Mononuclear cell (primary cell): ENCODE measurements around the gene GSTM2. TPM values are rescaled to one million over a fixed set of nuclear protein-coding genes. Genes with fewer than 3 reads are reported as not detected.

Experiments
- H3K27me3 ChIP-seq: 2 replicates; pipeline ENCODE4 v1.6.0; 2011; ENCODE audit warnings: low read length, control low read depth; ENCODE audit not compliant: insufficient read depth
- H3K4me1 ChIP-seq: 2 replicates; pipeline ENCODE4 v1.5.1; 2011; ENCODE audit warnings: mild to moderate bottlenecking, low read length, control low read depth; ENCODE audit not compliant: insufficient read depth
- H3K4me3 ChIP-seq: 2 replicates; pipeline ENCODE4 v1.5.1; 2011; ENCODE audit warnings: mild to moderate bottlenecking, low read length, moderate library complexity
- H3K9me3 ChIP-seq: 2 replicates; pipeline ENCODE4 v1.5.1; 2011; ENCODE audit warnings: low read depth, mild to moderate bottlenecking, control low read depth, low read length
- total RNA-seq: library from RNA; depleted of rRNA; stranded (reverse); fragments of >200 nt; gene quantifications from one replicate; pipeline ENCODE4 v1.2.3, GENCODE V29; 2012

Gene GSTM2
- total RNA-seq, 1 donor: 16.1 TPM

DNA sequence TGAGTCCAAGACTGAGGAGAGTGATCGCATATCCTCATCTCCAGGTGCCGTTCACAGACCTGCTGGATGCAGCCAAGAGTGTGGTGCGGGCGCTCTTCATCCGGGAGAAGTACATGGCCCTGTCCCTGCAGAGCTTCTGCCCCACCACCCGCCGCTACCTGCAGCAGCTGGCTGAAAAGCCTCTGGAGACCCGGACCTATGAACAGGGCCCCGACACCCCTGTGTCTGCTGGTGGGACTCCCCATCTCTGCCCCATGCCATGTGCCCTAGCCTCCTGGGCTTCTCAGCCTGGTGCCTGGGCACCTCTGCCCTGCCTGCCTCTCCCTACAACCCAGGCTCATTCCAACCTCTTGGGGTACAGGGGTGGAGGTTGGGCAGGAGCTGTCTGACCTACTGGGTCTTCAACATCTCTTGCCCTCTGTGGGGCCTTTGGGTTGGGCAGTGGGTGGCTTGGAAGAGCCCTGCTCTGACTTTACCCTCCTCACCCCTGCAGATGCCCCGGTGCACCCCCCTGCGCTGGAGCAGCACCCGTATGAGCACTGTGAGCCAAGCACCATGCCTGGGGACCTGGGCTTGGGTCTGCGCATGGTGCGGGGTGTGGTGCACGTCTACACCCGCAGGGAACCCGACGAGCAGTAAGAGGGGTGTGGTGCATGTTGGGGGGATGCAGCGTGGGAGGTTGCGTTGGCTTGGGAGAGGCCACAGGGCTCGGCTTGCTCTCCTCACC, 41.0 kb upstream of the GSTM2 start:
- H3K9me3 ChIP-seq: no peaks in the 10 kb centered on the region
- H3K4me1 ChIP-seq: peaks cover 31% of the 10 kb centered on the region
- no peak overlapping the region for H3K4me3 ChIP-seq
- no peaks in the 10 kb centered on the region for H3K27me3 ChIP-seq

DNA sequence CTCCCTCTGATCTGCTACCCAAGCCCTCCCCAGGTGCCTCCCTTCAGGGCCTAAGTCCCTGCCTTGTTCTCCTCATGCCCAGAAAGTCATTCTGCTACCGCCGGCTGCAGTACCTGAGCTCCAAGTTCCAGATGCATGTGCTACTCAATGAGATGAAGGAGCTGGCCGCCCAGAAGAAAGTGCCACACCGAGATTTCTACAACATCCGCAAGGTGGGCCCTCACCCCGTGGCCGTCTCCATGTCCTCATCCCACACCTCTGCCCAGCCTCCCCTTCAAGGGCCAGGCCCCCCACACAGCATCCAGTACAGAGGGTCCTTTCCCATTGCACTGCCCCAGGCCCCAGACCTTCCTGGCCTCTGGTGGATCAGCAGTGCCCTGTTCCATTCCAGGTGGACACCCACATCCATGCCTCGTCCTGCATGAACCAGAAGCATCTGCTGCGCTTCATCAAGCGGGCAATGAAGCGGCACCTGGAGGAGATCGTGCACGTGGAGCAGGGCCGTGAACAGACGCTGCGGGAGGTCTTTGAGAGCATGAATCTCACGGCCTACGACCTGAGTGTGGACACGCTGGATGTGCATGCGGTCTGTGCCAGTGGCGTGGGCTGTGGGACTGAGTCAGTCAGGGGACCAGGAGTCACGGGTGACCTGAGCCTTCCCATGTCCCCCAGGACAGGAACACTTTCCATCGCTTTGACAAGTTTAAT, 40.0 kb upstream of the GSTM2 start:
- Histone ChIP-seq H3K4me3 (no peak overlapping the region), H3K9me3 (no peaks in the 10 kb centered on the region), H3K4me1 (peaks cover 21% of the 10 kb centered on the region)

DNA sequence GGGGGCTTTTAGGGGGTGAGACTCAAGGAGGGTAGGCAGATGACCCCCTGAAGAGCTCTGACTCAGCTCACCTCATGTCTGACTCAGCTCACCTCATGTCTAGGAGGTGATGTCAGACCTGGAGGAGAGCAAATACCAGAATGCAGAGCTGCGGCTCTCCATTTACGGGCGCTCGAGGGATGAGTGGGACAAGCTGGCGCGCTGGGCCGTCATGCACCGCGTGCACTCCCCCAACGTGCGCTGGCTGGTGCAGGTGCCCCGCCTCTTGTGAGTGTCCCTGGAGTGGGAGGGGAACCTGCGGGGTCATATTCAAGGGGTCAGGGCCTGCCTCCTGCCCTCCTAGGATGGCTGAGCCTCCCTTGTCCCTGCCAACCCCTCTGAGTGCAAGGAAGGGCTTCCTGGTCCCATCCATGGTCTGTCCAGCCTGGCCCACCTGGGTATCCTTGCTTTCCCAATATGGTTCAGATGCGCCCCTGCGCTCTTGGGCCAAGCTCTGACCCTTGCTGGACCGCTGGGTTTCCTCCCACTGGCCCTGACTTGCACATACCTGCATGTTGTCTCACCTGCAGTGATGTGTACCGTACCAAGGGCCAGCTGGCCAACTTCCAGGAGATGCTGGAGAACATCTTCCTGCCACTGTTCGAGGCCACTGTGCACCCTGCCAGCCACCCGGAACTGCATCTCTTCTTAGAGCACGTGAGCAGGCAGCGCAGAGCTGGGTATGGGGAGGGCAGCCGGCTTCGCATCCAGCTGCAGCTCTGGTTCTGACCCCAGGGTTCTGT, 39.1 kb upstream of the GSTM2 start:
- Histone ChIP-seq H3K4me1 (peaks cover 13% of the 10 kb centered on the region), H3K4me3 (no peak overlapping the region), H3K27me3 (no peaks in the 10 kb centered on the region), H3K9me3 (no peaks in the 10 kb centered on the region)

More for the DNA sequence above, 40.0 kb upstream of the GSTM2 start:
- H3K27me3 ChIP-seq: no peaks in the 10 kb centered on the region

DNA sequence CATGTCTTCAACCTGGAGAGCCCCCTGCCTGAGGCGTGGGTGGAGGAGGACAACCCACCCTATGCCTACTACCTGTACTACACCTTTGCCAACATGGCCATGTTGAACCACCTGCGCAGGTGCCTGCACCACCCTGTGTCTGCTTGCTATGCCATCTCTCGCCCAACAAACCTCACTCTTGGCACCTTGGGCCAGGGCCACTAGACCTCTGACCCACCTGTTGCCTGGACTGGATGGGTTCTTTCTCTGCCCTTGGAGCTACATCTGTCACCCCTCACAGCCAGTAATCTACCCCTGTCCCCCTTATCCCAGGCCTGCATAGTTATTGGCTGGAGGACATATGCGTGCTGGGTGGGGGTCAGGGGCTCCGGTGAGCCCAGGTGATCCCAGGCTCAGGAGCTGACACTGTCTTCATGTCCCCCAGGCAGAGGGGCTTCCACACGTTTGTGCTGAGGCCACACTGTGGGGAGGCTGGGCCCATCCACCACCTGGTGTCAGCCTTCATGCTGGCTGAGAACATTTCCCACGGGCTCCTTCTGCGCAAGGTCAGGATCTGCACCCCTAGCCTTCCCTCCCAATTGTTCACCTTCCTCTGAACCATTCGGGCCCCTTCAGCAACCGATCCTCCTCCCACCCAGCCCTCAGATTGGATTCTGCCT, 38.4 kb upstream of the GSTM2 start:
- Histone ChIP-seq H3K4me3 (no peak overlapping the region), H3K27me3 (no peaks in the 10 kb centered on the region)

DNA sequence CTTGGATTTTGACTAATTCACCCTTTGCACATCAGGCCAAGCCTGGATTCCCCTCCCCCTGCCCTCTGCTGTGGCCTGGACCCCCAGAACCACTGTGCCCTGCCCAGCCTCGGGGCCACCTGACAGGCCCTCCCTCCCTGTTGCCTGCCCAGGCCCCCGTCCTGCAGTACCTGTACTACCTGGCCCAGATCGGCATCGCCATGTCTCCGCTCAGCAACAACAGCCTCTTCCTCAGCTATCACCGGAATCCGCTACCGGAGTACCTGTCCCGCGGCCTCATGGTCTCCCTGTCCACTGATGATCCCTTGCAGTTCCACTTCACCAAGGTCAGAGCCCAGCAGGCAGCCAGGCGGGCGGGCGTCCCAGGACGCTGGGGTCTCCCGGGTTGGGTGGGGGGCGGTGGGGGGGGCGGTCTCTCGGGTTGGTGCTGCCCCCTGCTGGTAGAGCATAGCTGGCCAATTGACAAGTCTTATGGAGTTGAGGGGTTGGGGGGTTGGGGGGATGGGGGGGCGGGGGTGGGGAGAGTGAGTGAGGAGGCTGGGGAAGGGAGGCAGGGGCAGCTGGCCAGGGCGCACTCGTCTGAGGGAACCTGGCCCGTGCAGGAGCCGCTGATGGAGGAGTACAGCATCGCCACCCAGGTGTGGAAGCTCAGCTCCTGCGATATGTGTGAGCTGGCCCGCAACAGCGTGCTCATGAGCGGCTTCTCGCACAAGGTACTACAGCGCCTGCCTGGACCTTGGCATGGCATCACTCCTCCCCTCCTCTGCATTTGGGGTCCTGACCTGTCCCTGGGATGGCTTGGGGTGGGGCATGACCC, 37.6 kb upstream of the GSTM2 start:
- H3K9me3 ChIP-seq: no peaks in the 10 kb centered on the region
- no peak overlapping the region for H3K4me3 ChIP-seq
- no peaks in the 10 kb centered on the region for H3K27me3 ChIP-seq
- H3K4me1 ChIP-seq: peaks cover 10% of the 10 kb centered on the region

More for the DNA sequence above, 38.4 kb upstream of the GSTM2 start:
- no peaks in the 10 kb centered on the region for H3K9me3 ChIP-seq
- H3K4me1 ChIP-seq: peaks cover 9% of the 10 kb centered on the region

DNA sequence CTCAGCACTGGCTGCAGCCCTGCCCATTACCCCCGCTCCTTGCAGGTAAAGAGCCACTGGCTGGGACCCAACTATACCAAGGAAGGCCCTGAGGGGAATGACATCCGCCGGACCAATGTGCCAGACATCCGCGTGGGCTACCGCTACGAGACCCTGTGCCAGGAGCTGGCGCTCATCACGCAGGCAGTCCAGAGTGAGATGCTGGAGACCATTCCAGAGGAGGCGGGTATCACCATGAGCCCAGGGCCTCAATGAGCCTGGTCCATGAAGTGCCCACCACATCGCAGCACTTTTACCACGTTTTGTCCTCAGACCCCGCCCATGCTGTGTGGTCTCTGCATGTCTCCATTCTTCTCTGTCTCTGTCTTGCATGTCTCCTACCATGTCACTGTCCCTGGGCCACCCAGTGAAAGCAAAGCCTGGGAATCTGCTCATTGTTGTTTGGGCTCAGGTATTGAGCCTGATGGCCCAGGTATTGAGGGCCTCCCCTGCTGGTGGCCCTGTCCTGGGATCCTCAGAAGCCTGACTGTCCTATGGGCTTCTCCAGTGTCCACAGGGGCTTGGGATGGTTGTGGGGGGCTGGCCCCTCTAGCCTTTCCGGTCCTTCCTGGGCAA, 36.9 kb upstream of the GSTM2 start:
- Histone ChIP-seq H3K9me3 (no peaks in the 10 kb centered on the region), H3K27me3 (no peaks in the 10 kb centered on the region), H3K4me1 (peaks cover 10% of the 10 kb centered on the region), H3K4me3 (no peak overlapping the region)

DNA sequence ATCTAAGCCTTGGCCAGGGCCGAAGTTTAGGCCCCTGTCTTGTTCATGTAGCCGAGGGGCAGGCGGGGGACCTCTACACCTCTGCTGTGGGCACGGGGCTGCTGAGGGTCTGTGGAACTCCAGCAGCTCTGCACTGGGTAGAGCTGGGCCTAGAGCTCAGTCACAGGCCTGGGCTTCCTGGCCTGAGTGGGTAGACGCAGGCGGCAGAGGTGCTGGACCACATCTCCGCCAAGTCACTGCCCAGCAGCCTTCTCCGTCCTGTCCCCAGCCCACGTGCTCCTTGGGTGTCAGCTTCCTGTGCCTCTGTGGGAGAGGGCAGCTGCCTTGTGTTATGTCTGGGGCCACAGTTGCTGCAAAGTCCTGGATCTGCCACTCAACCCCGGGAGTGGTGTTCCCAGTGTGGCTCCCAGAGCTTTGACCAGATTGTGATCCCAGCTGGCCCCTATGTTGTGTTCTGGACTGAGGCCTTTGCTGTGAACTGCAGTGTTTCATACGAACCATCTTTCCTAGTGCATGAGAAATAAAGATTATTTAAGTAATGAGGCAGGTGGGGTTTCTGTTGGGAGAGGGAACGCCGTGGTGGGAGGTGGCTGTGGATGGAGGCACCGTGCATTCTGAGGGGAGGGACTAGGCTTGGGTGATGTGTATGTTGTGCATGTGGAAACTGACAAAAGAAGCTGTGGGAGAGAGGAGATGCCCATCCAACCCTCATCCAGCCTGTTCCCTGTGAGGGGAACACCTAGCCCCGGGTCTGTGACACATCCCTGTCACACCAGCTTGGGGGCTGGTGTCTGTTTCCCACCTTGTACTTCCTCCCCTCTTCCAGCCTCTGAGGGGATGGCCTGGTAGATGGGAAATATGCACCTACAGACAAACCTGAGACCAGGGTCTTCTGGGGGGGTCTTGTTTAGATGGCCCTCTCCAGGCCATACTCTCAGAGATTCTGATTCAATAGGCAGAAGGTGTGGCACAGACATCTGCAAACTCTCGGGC, 36.0 kb upstream of the GSTM2 start:
- peaks cover 10% of the 10 kb centered on the region for H3K4me1 ChIP-seq
- no peaks in the 10 kb centered on the region for H3K9me3 ChIP-seq
- no peak overlapping the region for H3K4me3 ChIP-seq
- no peaks in the 10 kb centered on the region for H3K27me3 ChIP-seq

DNA sequence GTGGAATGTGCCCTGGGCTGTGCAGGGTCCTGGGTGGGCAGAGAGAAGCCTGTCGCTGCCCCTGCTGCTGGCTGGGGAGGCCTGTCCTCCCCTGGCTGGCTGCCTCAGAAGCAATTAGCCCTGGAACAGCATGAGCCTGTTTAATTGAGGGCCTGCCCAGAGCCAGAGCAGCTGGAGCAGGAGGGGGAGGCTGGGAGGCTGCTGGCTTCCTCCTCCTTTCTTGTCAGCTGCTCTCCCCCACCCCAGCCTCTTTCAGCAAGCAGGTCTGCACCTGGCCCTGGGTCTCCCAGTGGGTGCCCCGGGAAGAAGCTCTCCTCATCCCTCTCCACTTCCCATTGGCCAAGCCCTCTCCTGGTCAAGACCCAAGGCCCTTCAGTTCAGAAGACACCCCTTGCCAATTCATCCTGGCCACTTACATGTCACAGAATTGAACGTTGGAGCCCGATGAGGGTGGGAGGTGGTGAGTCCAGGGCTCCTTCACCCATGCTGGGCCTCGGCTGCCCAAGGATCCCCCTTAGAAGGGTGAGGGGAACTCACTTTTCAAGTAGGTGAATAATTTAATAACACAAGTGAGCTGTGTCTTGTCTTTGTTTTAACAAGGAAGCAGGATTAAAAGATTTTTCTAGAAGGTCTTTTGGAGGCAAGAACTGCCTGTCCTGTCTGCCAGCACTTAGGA, 35.0 kb upstream of the GSTM2 start:
- no peak overlapping the region for H3K4me3 ChIP-seq
- no peaks in the 10 kb centered on the region for H3K9me3 ChIP-seq

DNA sequence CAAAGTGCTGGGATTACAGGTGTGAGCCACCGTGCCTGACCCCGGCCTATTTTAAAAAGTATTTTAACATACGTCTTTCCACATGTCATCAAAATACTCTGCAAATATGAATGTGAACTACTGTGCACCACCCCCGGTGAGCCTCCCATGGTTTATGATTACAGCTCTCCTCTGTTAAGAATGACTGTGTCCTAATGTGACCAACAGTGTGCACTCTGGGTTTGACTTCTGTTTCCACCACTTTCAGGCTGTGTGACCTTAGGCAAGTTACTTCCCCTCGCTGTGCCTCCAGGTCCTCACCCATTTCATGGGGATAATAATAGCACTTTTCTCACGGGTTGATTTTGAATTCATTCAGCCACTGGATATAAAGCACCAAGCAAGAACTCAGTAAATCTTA, 33.6 kb upstream of the GSTM2 start:
- Histone ChIP-seq H3K4me1 (peaks cover 10% of the 10 kb centered on the region), H3K9me3 (no peaks in the 10 kb centered on the region), H3K27me3 (no peaks in the 10 kb centered on the region), H3K4me3 (no peak overlapping the region)

More for the DNA sequence above, 35.0 kb upstream of the GSTM2 start:
- no peaks in the 10 kb centered on the region for H3K27me3 ChIP-seq
- H3K4me1 ChIP-seq: peaks cover 10% of the 10 kb centered on the region

DNA sequence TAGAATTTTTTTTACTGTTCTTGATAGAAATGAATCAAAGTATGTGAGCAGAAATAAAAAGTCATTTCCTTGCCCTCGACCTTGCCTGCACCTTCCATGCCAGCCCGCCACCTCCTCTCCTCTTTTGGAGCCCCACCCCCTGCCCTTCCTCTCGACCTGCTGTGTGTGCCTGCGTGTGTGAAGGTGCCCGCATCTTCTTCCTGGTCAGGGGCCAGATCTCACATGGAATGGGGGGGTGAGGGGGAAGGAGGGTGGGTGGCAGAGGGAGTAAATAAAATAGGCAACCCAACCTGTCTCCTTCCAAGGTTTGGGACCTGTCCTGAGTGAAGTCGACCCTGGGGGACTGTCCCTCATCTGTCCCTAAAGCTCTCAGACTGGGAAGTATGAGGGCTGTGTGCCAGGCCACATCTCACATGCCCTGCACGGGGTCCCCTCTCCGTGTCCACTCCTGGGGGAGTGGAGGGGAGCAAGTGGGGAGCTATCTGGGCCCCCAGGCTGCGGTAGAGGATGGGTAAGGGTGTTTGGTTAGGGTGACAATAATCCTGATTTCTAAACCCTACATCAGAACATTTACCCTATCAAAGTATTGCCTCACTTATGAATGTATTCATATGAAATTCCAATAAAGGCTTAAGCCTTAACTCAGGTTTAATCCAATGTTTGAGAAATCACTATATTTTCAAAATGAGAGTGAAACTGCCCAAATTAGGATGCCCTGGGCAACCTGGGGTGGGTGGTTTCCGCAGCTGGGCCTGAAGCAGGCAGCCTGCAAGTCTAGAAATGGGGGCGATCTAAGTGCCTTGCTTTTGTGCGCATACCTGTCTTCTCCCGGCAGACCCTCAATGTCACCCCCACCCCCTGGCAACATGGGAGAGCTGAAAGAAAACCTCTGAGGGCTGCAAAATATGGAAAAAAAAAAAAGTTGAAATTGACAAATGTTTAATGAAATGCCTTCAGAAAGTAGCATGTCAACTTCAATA, 32.8 kb upstream of the GSTM2 start:
- peaks cover 10% of the 10 kb centered on the region for H3K4me1 ChIP-seq
- no peak overlapping the region for H3K4me3 ChIP-seq

DNA sequence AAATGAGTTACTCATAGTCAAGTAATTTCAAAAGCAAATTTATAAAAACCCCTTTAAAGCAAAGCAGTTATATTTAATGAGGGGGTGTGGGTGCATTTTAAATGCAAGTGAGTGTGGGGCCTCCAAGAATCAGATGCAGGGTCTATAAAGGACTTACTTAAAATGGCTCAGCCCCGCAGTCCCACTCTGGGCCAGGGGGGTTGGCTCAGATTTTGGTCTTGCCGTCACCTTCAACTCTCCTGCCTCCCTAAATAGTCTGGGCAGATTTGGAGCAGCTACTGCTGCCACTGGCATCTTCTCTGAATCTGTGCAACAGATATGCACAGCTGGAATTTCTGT, 32.0 kb upstream of the GSTM2 start:
- Histone ChIP-seq H3K4me1 (peaks cover 14% of the 10 kb centered on the region), H3K27me3 (no peaks in the 10 kb centered on the region), H3K4me3 (no peak overlapping the region), H3K9me3 (no peaks in the 10 kb centered on the region)

More for the DNA sequence above, 32.8 kb upstream of the GSTM2 start:
- H3K27me3 ChIP-seq: no peaks in the 10 kb centered on the region
- no peaks in the 10 kb centered on the region for H3K9me3 ChIP-seq
